Measurements from ENCODE around the gene PTRH2. TPM values are rescaled to one million over a fixed set of nuclear protein-coding genes. Genes with fewer than 3 reads are reported as not detected.

PTRH2 gene
- total and polyA plus RNA-seq, 2 of the 8 experiments (the other 6 are each of a cell fraction or from before 2014, with no cell fraction given) = 39.4 to 43.2 TPM

DNA sequence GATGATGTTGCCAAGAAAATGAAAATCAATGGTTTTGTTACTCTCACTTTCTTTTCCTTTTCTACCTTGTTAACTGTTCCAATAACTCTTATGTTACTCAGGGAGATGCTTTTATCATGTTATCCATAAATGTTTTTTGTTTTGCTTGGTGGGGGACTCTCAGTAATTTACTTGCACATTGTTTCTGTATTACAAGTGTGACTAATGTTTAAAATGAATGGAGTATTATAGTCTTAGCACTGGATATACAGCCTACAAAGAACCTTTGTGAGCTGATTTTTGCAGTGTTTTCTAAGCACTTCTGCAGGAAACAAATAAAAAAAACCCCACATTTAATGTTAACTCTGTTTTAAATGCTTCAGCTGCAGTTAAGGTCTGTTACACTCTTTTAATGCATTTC, 12.3 kb upstream of the PTRH2 start (continued):
- no peak for TF ChIP-seq KDM1A (IDR thresholded peaks at IDR 0.05; ENCODE audit: borderline replicate concordance, low read length)

Data from H1 (cell line).